ENCODE results near the gene PMAIP1. TPM values are rescaled to one million over a fixed set of nuclear protein-coding genes. Genes with fewer than 3 reads are reported as not detected.
"Not testable (repeated sequence)": the region's sequence is repeated elsewhere in the genome, so short reads cannot be mapped to it uniquely, and the experiment has no call there.

The PMAIP1 gene
- 37.9 and 87.1 TPM in 2 replicates for total RNA-seq (2014; rRNA removed; shearing (Covaris generic))

DNA sequence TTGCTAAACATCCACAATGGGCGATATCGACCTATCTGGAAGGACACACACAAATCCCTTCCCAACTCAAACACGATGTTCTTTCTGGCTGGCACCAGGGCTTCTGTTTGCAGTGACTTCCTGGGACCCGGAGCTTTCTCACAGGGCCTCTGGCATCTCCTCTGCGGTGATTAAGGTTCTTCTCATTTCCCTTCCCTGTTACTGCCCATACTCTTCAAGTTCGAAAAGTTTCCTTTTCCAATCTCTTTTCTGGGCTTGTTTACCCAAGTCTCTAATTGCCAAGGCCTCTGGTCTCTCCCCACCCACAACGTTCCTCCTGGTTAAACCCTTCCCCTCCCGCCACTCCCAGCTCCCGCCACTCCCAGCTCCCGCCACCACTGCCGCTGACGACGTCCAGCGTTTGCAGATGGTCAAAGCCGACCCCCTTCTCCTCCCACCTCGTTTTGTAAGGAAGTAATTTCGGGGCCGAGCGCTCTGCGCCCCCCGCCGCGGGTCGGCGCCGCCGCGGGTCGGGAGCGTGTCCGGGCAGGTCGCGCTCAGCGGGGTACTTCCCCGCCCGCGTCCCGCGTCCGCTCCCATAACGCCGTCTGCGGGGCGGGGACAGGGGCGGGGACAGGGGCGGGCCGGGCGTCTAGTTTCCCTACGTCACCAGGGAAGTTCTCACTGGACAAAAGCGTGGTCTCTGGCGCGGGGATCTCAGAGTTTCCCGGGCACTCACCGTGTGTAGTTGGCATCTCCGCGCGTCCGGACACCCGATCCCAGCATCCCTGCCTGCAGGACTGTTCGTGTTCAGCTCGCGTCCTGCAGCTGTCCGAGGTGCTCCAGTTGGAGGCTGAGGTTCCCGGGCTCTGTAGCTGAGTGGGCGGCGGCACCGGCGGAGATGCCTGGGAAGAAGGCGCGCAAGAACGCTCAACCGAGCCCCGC is at the start of gene PMAIP1:
Gene PMAIP1 (plus strand): TSS at position 699 of the 924 bp plus-strand sequence. CDS start 182 bp downstream, at position 881.
- DNase-seq (ENCODE audit: low read depth): peak; percentile 90

DNA sequence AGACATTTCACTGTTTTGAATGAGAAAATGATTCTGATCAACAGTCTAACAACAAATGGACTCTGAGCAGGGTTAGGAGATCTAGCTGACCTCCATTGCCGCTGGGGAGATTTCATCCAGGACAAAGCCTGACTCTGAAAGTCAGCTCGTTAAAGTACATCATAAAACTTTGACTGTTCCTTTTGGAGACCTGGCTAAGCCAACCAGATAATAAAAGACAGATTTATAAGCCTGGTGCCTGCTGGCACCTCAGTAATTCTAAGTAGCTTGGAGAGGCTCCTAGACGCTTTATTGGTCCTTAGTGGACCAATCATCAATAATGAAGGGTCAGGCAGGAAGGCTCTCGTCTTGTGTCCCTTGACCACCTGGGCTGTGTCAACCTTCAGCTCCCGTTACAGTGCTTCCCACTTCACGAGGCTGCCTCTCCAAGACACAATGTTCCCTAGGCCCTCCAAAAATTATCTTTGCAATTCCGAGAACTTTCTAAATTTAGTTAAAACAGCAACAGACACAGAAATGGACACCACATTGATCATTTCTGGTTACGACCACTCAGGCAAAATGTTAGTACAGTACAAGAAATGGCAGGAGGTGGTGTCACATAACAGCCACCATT is 47.9 kb upstream of the PMAIP1 start:
- peak; percentile 26 for DNase-seq (ENCODE audit: low read depth)

GRCh38 chr18:59852548-59852947 is 47.2 kb upstream of the PMAIP1 start:
- DNase-seq (ENCODE audit: low read depth): no peak

DNA sequence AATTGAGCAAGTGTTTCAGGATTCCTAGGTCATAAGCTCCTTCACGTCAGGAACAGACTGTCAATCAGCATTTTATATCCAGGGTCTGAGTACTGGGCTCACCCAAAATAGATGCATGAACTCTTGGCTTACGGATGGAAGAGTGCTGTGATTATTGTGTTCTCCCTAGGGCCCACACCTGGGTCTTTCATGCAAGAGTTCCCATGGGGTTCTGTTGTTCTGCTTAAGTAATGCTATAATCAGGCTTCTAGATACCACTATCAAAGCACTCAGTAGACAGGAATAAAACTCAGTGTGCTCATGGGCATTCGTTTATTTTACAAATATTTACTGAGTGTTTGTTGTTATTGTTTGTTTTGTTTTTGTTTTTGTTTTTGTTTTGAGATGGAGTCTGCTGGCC is 46.4 kb upstream of the PMAIP1 start:
- no peak for DNase-seq (ENCODE audit: low read depth)

- not testable (repeated sequence) for DNase-seq (ENCODE audit: low read depth)
Observed at GRCh38 chr18:59853988-59854387, 45.8 kb upstream of the PMAIP1 start.

- DNase-seq (ENCODE audit: low read depth): peak; percentile 40
Observed at GRCh38 chr18:59861009-59861408, 38.8 kb upstream of the PMAIP1 start.

DNA sequence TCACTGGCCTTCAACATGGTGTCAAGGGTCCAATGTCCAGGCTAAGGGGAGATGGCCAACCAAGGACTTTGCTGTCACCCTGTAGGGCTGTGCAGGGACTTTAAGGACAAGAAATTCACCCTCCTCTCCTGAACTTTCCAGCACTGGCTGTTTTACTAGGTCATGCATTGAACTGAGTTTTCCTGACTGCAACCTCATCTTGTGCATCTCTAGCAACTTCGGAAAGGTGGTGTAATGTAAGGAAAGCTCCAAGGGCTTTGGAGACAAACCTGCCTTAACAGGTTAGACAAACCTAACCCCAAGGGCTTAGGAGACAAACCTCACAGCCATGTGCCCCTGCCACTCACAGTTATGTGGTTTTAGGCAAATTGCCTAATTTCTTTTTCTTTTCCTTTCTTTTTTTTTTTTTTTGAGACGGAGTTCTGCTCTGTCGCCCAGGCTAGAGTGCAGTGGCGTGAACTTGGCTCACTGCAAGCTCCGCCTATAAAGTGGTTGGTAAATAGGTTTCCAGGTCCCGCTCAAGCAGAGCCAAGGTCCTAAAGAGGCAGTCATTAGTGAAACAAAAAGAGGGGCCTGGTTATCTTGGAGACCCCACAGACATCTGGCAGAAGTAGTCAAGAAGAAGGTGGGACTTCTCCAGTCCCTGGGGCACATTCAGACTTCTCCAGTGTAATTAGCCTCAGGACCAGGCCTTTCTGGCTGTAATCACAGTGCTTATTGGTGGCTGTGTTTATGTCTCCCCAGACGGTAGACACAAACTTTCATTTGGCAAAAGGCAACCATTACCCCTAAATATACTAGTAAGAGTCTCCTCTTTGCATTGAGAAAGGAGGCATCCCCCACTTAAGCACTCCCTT is 37.6 kb upstream of the PMAIP1 start:
- no peak for DNase-seq (ENCODE audit: low read depth)

- DNase-seq (ENCODE audit: low read depth): peak; percentile 55
Observed at GRCh38 chr18:59865241-59865986, 34.4 kb upstream of the PMAIP1 start.

DNA sequence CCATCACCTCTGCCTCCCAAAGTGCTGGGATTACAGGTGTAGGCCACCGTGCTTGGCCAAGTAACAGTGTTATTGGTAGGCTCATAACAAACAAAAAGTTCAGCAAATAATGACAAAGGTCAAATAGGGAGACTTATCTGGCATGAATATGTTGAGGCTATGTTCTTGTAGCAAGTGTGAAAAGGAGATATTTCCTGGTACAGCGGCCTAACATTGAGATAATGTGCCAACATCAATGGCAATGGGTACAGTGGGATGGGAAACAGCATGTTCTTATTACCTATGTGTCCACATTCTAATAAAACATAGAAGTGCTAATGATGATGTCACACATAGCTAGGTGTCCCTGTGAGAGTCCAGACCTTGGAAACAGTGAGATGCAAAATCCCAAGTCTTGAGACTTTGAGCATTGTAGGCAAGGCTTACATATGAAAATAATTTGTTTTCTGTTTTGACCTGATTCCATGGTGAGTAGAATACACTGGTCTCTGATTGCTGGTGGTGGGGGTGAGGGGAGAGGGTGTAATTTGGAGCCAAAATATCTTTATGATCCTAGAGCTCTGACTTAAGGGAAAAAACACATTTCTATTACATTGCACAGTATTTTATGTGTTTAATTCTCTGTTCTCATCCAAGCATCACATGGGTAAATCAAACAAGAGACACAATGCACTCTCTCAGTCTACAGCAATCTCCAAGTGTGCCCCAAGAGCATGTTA is 33.1 kb upstream of the PMAIP1 start:
- no peak for DNase-seq (ENCODE audit: low read depth)

DNA sequence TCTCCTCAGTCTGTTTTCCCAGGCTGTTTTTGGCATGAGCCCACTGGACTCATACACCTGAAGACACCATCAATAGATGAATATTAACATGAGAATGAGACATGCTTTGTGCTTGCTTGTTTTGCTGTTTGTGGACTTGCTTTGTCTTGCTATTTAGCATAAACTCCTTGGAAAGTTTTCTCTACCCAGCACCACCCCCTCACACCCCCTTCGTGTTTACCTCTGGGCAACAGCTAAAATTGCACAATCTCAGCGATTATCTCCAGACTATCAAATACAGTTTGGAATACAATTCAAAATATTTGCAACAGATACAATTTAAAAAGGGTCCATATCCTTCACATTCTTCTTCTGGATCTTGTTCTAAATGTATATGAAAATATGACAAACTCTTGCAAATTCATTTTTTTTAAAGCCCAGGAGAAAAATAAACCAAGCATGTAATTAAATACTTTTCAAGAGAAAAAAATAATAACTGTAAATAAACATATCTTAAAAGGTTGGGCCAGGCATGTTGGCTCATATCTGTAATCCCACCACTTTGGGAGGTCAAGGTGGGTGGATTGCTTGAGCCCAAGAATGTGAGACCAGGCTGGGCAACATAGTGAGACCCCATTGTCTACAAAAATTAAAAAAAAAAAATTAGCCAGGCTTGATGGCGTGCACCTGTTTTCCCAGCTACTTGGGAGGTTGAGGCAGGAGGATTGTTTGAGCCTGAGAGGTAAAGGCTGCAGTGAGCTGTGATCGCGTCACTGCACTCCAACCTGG is 32.3 kb upstream of the PMAIP1 start:
- DNase-seq (ENCODE audit: low read depth): no peak

- no peak for DNase-seq (ENCODE audit: low read depth)
Observed at GRCh38 chr18:59870623-59871130, 29.1 kb upstream of the PMAIP1 start.

- no peak for DNase-seq (ENCODE audit: low read depth)
Observed at GRCh38 chr18:59871711-59872362, 28.0 kb upstream of the PMAIP1 start.

DNA sequence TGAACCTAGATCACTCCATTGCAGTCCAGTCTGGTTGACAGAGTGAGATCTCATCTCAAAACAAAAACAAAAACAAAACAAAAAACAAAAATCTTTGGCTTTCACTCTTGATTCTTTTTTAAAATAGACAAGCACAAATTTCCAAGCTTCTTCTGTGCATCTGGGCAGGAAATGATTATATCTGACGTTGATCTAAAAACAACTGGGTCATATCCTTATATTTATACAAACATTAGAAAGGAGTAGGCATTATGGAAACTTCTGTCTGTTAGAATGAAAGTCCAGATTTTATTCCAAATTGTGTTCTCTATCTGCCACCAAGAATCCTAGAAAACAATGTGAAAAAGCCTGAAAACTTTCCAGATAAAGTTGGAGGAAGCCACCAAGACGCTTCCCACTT is 26.2 kb upstream of the PMAIP1 start:
- no peak for DNase-seq (ENCODE audit: low read depth)

- peak; percentile 97 for DNase-seq (ENCODE audit: low read depth)
Observed at GRCh38 chr18:59874166-59874565, 25.6 kb upstream of the PMAIP1 start.

- DNase-seq (ENCODE audit: low read depth): no peak
Observed at GRCh38 chr18:59876310-59876626, 23.5 kb upstream of the PMAIP1 start.

- DNase-seq (ENCODE audit: low read depth): no peak
Observed at GRCh38 chr18:59877361-59877760, 22.4 kb upstream of the PMAIP1 start.

GRCh38 chr18:59878644-59879043 is 21.2 kb upstream of the PMAIP1 start:
- peak; percentile 64 for DNase-seq (ENCODE audit: low read depth)

DNA sequence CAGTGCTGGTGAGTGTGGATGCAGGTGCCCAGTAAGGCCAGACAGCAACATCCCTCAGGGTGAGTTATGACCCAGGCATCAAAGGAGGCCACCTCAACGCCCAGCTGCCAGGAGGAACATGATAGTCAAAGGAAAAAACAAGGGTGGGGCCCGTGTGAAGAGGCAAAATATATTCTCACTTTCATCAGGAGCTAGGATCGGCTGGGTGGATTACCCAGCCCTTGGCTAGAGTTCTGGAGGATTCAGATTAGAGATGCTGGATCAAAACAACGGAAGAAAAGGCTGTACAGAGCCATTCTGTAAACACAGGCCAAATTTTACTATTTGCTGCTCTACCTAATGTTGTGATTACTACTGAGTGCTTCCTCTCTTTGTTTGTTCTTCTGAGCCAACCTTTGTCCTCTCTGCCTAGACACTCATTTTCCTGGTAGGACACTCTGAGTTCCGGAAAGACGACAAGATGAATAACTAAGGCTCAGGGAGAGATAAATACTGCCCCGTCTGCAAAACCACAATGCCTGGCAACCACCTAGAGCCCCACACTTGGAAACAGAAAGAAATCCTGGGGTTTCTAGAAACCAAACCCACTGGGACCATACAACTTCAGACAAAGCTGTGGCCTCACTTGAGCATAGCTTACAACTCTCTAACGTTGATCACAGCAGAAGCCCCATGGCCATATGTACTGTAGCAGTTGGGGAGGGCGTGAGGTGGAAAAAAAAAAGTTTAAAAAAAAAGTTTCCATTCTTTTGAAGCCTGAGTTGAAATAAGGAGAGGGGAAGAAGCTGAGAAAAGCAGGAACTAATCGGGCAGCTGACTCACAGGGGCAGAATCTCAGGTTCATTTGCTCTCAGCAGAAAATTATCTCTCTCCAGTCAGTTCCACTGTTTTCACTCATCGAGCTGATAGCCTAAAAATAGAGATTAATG is 17.8 kb upstream of the PMAIP1 start:
- DNase-seq (ENCODE audit: low read depth): peak; percentile 94
